ENCODE data around the gene NRP2. TPM values are rescaled to one million over a fixed set of nuclear protein-coding genes. Genes with fewer than 3 reads are reported as not detected.

Gene NRP2
- total and polyA plus RNA-seq, 2 of the 13 experiments (the other 11 are each of a cell fraction or from before 2014, with no cell fraction given): 0.65 to 1.4 TPM

GRCh38 chr2:205806143-205806905 lies 124.0 kb downstream of the NRP2 start (continued):
- TF ChIP-seq GABPB1 (CRISPR knock-in tag; IDR thresholded peaks at IDR 0.05): peak; percentile 74
- no peak for TF ChIP-seq ZBTB26 (CRISPR knock-in tag; IDR thresholded peaks at IDR 0.05; ENCODE audit: borderline replicate concordance)
- TF ChIP-seq MAFK (conservative IDR thresholded peaks at IDR 0.05 in 1 of 2, IDR thresholded peaks at IDR 0.05 in 1 of 2; ENCODE audit: low read length in 2 of 2): no peak
- 0 out of 2 replicates have a peak, but pooled peaks have one; percentile 22 for TF ChIP-seq ZNF687 (CRISPR knock-in tag; IDR thresholded peaks at IDR 0.05)
- TF ChIP-seq IRX3 (CRISPR knock-in tag; IDR thresholded peaks at IDR 0.05; ENCODE audit: borderline replicate concordance, low read depth): no peak
- TF ChIP-seq ZNF124 (CRISPR knock-in tag; IDR thresholded peaks at IDR 0.05): no peak
- peak; percentile 10; the same call in 1 of the 2 replicates for TF ChIP-seq CTCF (CRISPR knock-in tag; IDR thresholded peaks at IDR 0.05)
- TF ChIP-seq RBM22 (optimal IDR thresholded peaks at IDR 0.05; ENCODE audit: low read length): no peak
- TF ChIP-seq FOXC1 (CRISPR knock-in tag; IDR thresholded peaks at IDR 0.05; ENCODE audit: borderline replicate concordance): no peak
- TF ChIP-seq ZNF329 (CRISPR knock-in tag; IDR thresholded peaks at IDR 0.05; ENCODE audit: low read depth): no peak
- TF ChIP-seq FLYWCH1 (CRISPR knock-in tag; IDR thresholded peaks at IDR 0.05): no peak
- no peak for TF ChIP-seq ZBTB38 (CRISPR knock-in tag; IDR thresholded peaks at IDR 0.05)
- TF ChIP-seq SRF (IDR thresholded peaks at IDR 0.05; ENCODE audit: low read depth, low read length): no peak
- TF ChIP-seq ZNF724P (CRISPR knock-in tag; IDR thresholded peaks at IDR 0.05; ENCODE audit: borderline replicate concordance): no peak
- no peak for TF ChIP-seq GLI4 (CRISPR knock-in tag; IDR thresholded peaks at IDR 0.05; ENCODE audit: borderline replicate concordance)
- TF ChIP-seq NFE2 (CRISPR knock-in tag; IDR thresholded peaks at IDR 0.05): no peak
- TF ChIP-seq SKIL (CRISPR knock-in tag; IDR thresholded peaks at IDR 0.05; ENCODE audit: borderline replicate concordance): no peak
- TF ChIP-seq FOXO1 (CRISPR knock-in tag; IDR thresholded peaks at IDR 0.05): peak; percentile 16; the same call in 1 of the 2 replicates
- TF ChIP-seq ZNF549 (CRISPR knock-in tag; IDR thresholded peaks at IDR 0.05): no peak
- TF ChIP-seq ZNF292 (CRISPR knock-in tag; IDR thresholded peaks at IDR 0.05; ENCODE audit: borderline replicate concordance, low read depth): peak; percentile 68; the same call in 1 of the 2 replicates
